Kidney epithelial cell (primary cell): ENCODE data around the gene TMEM178B. TPM values are rescaled to one million over a fixed set of nuclear protein-coding genes. Genes with fewer than 3 reads are reported as not detected.

ENCODE experiments used
- DNase-seq: peaks from one replicate; pipeline ENCODE4 v3.0.0-alpha.2; 2010; ENCODE audit warnings: low read depth
- H3K27me3 ChIP-seq: 2 replicates; pipeline ENCODE4 v1.6.0; 2011; ENCODE audit warnings: low read length; ENCODE audit not compliant: control insufficient read depth, insufficient read depth
- H3K36me3 ChIP-seq: 2 replicates; pipeline ENCODE4 v1.5.1; 2011; ENCODE audit warnings: low read length; ENCODE audit not compliant: control insufficient read depth, insufficient read depth
- H3K4me3 ChIP-seq: 2 replicates; pipeline ENCODE4 v1.5.1; 2011; ENCODE audit warnings: low read depth, mild to moderate bottlenecking, control low read depth, low read length
- total RNA-seq: library from RNA; depleted of rRNA; stranded (reverse); fragments of >200 nt; gene quantifications from 2 replicates; pipeline ENCODE4 v1.2.3, GENCODE V29; 2015
- TF ChIP-seq, protein P1 (sequence below): IDR thresholded peaks from 2 replicates; pipeline ENCODE4 v1.5.1; 2011; ENCODE audit warnings: mild to moderate bottlenecking, moderate library complexity, low read length, control low read depth, inconsistent platforms; ENCODE audit not compliant: insufficient read depth, poor library complexity, severe bottlenecking

The TMEM178B gene
- total RNA-seq, 1 donor from 2014 or later: 9.7 TPM

DNA sequence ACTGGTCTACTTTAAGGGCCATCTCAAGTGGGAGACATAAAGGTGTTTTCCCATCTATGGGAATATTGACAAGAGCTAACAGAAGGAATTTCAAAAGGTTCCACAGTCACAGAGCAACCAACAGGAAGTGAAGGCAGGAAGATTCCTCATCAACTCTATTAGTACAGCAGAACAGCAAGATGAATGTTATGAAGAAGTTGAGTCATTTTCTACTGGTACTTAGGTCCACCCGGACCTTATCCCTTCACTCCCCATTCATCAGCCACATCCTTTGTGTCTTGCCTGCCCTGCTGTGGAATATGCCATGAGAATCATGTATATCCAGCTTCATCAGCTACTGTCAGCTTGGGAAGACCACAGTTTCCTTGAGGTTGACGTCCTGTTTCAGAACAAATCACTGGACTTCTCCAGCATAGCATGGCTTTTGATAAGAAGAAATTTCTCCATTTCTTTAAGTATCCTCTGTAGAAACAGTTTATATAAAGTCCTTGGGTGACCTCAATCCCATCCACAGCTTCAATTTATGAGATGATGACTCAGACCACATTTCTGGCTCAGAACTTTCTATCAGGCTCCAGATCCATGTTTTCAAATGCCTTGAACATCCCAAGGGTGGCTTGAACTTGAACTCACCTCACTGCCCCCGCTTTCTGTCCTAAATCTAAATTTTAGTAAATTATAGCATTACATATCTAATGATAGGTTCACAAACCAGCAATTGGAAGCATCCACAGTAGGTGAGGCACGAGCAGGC is 392.5 kb downstream of the TMEM178B start:
- TF ChIP-seq, protein P1, sequence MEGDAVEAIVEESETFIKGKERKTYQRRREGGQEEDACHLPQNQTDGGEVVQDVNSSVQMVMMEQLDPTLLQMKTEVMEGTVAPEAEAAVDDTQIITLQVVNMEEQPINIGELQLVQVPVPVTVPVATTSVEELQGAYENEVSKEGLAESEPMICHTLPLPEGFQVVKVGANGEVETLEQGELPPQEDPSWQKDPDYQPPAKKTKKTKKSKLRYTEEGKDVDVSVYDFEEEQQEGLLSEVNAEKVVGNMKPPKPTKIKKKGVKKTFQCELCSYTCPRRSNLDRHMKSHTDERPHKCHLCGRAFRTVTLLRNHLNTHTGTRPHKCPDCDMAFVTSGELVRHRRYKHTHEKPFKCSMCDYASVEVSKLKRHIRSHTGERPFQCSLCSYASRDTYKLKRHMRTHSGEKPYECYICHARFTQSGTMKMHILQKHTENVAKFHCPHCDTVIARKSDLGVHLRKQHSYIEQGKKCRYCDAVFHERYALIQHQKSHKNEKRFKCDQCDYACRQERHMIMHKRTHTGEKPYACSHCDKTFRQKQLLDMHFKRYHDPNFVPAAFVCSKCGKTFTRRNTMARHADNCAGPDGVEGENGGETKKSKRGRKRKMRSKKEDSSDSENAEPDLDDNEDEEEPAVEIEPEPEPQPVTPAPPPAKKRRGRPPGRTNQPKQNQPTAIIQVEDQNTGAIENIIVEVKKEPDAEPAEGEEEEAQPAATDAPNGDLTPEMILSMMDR: no peak
- Histone ChIP-seq H3K27me3 (no peaks in the 10 kb centered on the region), H3K4me3 (no peak overlapping the region), H3K36me3 (no peaks in the 10 kb centered on the region)
- DNase-seq: no peak

DNA sequence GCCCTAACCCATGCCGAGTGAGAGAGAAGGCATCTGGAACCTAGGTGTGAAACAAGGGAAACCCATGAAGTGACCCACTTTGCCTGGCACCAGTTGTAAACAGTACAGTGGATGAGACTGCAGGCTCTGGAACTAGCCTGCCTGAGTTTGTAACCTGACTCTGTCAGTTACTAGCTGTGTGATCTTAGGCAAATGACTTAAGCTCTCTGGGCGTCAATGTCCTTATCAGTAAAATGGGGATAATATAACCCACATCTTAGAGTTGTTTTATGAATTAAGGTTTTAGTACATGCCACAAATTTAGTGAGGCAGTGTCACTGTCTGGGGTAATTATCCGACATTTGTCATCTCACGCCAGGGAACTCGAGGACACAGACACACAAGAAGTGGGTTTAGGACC is 394.5 kb downstream of the TMEM178B start:
- Histone ChIP-seq H3K4me3 (no peak overlapping the region), H3K27me3 (no peaks in the 10 kb centered on the region), H3K36me3 (no peaks in the 10 kb centered on the region)
- DNase-seq: no peak
- TF ChIP-seq, protein P1: no peak

DNA sequence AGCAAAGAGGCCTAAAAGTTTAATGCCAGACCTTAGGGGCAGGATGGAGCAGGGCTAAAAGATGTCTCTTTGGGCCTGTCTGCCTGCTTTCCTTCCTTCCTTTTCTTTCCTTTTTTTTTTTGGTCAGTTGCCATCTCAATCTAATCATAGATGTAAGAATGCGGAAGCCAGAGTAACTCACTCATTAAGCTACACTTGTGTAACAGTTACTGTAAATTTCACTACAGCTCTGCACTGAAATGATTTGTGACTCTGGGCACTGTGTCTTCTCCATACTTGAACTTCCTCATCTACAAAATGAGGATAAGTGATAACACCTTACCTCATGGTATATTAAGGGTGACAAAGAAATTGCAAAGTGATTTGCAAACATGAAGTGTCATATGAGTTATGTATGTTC is 401.8 kb downstream of the TMEM178B start:
- H3K27me3 ChIP-seq: no peaks in the 10 kb centered on the region
- no peak for DNase-seq
- H3K4me3 ChIP-seq: no peak overlapping the region
- no peaks in the 10 kb centered on the region for H3K36me3 ChIP-seq
- TF ChIP-seq, protein P1: no peak

DNA sequence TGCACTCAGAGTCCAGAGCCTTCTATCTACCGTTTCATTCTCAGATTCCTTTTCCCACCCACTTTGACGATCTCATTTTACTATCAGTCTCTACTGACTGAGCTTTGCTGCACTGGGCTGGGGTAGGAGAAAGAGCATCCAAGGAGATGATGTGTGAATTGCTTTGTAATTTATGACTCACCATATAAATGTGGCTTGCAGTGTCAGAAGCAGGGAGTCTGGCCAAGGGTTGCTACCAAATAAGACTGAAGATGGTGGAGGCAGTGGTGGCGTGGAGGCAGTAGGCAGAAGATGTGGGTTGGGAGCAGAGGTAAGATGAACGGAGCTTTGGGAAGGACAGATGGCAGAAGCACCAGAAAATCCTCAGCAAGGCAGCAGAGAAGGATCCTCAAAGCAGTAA is 404.0 kb downstream of the TMEM178B start:
- H3K4me3 ChIP-seq: no peak overlapping the region
- no peaks in the 10 kb centered on the region for H3K27me3 ChIP-seq
- TF ChIP-seq, protein P1: no peak
- no peak for DNase-seq
- no peaks in the 10 kb centered on the region for H3K36me3 ChIP-seq

DNA sequence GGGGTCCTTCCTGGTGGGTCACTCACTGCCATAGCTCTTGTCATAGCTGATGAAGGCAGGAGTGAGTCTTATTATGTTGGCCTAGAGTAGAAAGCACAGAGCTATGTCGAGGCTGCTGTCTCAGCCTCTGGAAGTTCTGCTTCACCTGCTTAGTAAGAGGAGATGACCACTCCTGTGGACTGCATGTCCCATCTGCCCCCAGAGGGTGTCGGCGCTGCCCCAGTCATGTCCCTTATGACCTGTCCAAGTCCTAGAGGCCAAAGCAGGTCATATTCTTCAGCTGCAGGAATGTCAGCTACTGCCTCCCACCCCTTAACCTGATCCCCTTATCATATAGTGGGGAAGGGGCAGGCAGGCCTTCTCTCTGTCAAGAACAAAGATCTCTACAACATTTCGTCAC is 405.0 kb downstream of the TMEM178B start:
- TF ChIP-seq, protein P1: no peak

DNA sequence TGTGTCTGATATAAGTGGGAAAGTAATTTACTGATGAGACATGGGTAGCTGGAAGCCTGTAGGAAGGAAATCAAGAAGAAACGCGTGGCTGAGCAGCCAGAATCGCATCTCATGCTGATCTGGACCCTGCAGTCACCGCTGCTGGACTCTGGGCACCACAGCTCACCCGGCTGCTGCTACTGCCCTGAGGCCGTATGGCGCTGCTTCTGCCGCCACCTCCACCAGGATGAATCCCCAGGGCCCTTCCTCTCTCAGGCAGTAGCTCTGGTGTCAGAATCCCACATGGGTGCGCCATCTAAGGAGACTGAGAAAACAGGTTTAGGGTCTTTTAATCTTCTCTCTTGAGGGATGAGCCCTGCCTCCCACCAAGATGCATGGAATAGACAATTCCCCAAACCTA is 407.1 kb downstream of the TMEM178B start:
- Histone ChIP-seq H3K36me3 (no peaks in the 10 kb centered on the region), H3K4me3 (no peak overlapping the region), H3K27me3 (no peaks in the 10 kb centered on the region)
- TF ChIP-seq, protein P1: no peak
- DNase-seq: no peak

More for the DNA sequence above, 405.0 kb downstream of the TMEM178B start:
- DNase-seq: no peak
- Histone ChIP-seq H3K27me3 (no peaks in the 10 kb centered on the region), H3K36me3 (no peaks in the 10 kb centered on the region), H3K4me3 (no peak overlapping the region)
